ENCODE results near the gene SGTA.

Gene SGTA

DNA sequence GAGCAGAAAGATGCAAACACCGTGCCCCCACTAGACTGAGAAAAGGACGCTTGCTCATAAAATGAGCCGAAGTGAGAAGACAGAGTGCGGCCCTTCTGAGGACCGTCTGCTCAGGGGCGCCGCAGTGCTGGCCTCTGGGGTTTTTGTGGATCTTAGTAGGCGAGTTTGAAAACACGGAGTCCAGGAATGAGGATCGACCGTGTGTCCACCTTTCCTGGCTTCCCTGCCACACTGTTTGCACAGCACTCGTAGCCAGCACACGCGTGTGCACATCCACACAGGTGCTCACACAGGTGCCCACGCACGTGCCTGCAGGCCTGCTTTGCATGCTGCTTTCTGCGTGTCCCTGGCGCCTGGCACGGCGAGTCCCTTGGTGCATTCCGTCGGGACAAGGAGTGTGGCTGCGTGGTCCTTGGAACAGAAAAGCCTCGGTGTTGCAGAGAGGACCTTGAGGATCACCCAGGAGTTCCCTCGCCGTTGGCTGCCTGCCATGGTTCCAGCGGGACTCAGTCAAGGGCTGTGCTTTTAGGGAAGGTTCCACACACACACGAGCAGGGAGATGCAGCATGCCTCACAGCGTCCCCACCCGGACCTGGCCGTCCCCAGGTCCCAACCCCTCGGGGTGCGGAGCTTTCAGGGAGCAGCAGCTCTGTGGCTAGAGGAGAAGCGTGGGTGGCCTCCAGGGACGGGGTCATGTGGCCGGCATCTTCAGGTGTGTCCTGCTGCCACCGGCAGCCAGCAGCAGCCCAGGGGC lies 26.5 kb upstream of the SGTA start:
- no peak for DNase-seq

DNA sequence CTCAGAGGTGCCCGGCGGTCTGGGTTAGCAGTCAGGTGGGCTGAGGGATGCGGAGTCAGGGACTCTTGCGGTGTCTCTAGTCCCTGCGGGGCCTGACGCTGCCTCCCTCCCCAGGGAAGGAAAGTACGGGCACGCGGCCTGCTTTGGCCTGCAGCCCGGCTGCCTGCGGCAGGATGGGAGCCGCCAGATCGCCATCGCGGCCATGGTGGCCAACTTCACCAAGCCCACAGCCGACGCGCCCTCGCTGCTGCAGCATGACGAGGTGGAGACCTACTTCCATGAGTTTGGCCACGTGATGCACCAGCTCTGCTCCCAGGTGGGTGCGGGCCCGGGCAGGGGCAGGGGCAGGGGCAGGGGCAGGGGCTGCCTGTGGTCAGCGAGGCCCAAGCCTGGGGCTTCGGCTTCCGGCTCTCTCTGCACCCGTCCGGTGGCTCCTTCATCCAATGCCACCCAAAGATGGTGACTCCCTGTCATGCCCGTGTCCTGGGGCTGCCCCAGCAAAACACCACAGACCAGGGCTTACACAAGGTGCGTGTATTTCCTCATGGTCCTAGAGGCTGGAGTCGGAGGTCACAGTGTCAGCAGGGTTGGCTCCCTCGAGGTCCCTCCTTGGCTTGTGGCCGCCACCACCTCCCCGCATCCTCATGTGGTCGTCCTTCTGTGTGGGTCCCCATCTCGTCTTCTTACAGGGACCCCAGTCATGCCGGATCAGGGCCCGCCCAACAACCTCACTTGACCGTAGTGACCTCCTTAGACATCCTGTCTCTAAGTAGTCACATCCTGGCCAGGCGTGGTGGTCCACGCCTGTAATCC lies 25.3 kb upstream of the SGTA start:
- DNase-seq = no peak

DNA sequence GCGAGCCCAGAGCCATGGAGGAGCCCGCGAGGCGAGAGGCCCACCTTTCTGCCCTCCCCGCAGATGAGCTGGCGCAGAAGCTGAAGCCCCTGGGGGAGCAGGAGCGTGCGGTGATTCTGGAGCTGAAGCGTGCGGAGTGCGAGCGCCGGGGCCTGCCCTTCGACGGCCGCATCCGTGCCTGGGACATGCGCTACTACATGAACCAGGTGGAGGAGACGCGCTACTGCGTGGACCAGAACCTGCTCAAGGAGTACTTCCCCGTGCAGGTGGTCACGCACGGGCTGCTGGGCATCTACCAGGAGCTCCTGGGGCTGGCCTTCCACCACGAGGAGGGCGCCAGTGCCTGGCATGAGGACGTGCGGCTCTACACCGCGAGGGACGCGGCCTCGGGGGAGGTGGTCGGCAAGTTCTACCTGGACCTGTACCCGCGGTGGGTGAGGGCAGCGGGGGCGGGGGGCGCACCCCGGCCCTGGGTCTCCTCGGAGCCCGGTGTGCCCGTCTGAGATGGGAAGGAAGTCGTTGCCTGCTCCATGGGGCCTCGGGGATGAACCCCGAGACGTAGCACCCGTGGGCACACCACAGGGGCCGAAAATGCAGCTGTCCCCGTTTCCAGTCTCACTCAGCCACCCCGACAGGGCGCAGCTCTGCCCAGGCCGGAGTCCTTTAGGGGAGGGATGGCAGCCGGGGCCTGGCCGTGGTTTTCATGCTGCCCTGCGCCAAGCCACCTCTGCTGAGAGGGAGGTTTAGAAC lies 24.5 kb upstream of the SGTA start:
- no peak for DNase-seq

DNA sequence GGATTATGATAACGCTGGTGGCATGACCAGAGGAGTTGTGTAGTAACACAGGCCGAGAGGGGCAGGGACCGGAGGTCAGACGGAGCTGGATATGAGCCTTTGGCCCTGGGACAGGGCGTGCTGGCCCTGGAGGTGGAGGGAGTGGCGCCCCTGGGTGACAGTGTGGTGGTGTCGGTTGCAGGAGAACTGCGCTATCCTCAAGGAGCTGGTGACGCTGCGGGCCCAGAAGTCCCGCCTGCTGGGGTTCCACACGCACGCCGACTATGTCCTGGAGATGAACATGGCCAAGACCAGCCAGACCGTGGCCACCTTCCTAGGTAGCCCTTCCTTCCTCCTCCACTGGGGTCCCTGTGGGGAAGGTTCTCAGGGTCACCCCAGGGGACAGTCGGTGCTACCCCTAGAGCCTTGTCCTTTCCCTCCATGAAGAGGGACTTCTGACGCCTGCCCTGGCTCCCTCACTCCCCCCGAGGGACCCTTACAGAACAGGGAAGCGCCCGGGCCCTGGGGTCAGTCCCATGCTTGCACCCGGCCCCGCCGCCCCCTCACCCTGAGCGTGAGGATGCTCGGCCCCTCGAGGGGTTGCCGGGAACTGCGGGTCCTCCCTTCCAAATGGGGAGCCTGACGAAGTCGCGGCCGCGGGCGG lies 23.8 kb upstream of the SGTA start:
- no peak for DNase-seq

DNA sequence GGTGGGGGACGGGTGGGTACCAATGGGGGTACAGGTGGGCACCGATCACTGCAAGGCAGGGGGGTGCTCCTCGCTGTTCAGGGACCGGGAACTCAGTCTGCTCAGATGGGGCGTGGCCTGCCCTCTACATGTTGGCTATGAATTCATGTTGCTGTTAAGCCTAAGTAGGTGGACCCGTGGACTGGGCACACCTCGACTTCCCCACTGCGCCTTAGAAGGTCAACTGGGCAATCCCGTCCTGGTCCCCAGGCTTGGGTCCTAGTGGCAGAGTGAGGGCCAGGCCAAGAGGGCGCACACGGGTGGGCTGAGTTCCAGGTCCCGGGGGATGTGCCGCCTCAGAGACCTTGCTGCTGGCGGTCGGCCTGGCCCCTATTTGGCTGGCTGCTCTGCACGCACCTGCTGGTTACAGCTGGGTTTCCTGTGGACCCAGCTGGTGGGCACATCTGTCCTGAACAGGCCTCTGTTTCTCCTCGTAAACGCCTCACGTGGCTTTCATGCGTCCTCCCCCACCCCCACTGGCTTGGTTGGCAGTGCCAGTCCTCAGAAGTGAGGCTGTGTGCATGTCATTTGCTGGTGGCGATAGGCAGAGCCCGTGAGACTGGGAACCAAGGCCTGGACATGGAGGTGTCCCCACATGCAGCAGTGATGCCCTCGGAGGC lies 23.0 kb upstream of the SGTA start:
- DNase-seq = no peak

DNA sequence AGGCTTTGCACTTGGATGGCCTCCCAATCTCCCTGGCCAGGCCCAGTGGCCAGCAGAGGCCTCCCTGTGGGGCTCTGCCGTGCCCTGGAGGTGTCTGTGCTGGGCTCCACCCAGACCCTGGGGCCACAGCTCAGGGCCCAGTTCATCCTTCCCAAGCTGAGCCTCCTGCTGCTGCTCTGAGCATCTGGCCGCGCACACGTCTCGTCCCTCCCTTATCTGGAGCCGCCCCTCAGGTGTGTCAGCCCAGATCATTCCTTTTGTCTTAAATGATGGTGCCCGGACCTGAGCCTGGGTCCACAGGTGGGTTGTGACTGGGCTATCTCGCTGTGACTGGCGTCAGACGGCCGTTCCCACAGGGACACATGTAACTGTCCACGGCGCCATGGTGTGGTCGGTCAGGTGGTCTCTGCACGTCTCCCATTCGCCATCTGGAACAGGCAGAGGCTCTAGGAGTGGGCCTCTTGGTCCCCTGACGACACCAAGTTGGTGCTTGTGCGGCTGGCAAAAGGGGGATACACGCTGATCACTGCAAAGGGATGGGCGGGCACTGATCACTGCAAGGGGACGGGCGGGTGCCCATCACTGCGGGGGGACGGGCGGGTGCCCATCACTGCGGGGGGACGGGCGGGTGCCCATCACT lies 22.3 kb upstream of the SGTA start:
- no peak for DNase-seq

DNA sequence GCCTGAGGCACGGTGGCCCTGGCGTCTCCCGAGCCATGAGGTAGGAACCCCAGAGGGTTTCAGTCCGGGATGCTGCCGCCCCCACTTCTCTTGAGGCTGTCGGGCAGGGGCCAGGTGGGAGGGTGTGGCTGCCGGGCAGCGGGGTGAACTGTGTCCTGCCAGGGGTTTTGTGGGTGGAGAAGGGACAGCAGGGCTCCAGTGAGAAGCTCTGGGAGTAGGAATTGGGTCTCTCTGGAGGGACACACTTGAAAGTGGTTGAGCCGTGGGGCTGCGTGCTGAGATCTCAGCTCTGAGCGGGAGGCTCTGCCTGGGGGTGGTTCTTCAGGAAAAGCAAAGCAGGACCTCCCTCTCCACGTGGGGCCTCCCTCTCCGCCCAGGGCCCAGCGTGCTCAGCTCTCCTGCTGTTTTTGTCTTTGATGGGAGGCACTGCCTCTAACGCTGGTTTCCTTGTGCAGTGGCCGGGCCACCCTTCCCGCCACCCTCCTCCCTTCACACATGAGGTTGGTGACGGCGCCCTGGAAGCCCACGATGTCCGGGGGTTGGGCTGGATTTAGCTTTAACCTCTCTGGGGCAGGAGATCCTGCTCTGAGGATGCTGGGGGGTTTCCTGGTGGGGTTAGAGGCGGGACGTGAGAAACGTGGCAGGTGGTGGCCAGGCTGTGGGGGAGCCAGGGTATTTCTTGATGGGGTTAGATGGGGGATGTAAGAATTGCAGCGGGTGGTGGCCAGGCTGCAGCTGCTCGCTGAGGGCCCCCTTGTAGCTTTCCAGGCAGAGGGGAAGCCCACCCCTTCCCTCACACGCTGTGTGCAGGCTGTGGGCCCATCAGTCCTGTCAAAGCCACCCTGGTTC lies 21.3 kb upstream of the SGTA start:
- no peak for DNase-seq

DNA sequence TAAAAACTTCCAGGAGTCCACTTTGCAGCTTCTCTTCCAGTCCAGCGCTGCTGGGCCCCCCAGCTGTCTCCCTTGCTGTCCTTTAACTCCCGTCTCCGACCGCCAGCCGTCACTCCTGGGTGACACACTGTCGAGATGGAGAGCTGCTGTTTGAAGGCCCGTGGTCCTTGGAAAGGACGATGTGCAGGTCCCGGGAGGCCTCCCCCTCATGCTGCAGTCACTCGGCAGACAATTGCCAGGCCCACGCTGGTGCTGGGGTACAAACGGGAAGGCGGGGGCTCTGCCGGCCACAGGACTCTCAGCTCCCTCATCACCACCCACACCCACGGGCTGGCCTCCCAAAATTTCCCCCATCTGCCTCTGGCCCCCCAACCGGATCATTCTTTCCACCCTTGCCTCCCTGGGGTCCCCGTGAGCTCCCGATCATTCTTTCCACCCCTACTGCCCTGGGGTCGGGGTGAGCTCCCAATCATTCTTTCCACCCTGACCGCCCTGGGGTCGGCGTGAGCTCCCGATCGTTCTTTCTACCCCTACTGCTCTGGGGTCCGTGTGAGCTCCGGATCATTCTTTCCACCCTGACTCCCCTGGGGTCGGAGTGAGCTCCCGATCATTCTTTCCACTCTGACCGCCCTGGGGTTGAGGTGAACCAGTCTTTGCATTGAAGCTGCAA lies 20.5 kb upstream of the SGTA start:
- DNase-seq = no peak

DNA sequence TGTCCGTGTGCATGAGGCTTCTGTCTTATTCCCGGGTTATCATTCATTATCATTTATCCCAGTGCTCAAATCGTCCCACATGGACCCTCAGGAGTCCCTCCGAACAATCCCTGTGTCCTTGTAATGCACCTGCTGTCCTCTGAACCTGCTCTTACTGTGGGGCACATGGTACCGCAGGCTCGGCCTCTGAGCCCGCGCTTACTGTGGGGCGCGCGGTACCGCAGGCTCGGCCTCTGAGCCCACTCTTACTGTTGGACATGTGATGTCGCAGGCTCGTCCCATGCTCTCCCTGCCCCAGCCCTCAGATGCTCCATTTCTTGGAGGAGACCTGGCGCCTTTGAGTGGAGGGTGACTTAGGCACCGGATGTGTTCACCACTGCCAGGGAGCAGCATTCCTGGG lies 19.8 kb upstream of the SGTA start:
- no peak for DNase-seq

DNA sequence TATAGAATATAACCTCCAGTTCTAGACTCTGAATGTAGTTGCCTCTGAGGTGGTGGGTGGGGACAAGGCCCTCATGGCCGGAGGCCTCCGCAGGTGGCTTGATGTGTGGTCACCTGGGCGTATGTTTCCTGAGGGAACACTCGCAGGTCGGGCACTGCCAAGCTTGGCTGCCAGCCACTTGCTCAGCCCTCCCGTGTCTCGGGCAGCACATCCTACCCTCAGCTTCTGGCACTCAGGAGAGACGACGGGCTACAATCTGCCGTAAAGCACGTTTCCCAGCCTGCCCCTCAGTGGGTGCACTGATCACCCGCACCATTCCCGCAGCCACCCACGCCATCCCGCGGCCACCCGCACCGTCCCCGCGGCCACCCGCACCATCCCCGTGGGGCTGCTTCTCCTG lies 17.4 kb upstream of the SGTA start:
- DNase-seq = no peak

DNA sequence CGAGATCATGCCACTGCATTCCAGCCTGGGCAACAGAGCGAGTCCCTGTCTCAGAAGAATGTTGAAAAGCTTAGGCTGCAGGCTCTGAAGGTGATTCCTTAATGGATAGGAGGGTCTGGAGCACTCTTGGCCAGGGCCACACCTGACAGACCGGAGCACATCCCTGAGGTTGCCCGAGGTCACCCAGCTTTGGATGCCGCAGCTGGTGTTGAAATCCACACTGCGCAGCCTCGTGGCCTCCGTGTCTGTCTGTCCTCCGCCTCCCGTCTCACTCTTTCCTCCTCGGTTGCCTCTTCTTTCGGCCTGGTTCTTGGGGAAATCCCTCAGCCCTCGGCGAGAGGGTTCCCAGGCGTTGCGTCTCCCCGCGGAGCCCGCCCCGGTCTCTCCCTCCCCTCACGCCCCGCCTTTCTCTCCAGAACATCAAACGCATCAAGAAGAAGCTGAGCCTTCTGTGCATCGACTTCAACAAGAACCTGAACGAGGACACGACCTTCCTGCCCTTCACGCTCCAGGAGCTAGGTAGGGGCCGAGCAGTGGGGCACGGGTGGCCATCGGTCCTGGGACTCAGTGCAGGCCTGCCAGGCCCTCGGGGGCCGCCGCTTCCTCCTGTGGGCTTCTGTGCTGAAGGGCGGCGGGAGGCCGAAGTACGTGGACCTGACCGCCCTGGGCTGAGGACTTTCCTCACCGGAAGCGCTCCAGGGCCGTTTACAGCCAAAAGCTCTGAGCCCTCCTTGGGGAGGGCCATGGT lies 16.4 kb upstream of the SGTA start:
- DNase-seq = no peak

DNA sequence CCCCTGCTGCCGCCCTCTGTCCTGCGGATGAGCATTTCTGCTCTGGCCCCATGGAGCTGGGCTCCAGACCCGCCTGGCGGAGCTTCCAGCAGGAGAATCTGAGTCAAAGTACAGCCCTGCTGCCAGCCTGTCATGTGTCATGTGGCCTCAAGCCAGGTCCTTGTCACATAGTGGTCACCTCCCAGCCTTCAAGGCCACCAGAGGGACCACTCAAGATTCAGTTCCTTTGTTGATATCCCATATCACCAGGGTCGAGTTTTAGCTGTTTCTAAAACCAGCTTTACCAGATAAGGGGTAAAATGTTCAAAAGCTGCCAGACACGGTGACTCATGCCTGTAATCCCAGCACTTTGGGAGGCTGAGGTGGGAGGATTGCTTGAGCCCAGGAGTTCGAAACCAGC lies 15.7 kb upstream of the SGTA start:
- no peak for DNase-seq

DNA sequence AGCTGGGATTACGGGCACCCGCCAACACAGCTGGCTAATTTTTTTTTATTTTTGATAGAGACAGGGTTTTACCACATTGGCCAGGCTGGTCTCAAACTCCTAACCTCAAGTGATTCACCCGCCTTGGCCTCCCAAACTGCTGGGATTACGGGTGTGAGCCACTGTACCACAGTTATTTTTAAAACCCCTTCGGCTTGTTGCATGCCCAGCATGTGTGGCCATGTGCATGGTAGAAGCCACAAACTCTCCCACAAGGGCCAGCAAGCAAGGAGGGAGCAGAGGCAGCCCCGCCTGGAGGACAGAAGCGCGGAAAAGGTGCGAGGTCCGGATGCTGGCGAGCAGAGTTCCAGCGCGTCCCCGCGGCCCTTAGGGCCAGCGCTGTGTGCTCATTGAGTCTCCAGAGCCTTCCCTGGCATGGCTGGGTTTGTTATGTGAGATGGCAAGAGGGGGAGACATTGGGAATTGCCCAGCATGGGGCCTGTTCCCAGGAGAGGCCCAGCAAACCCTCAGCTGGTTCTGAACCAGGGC lies 15.1 kb upstream of the SGTA start:
- DNase-seq = no peak

DNA sequence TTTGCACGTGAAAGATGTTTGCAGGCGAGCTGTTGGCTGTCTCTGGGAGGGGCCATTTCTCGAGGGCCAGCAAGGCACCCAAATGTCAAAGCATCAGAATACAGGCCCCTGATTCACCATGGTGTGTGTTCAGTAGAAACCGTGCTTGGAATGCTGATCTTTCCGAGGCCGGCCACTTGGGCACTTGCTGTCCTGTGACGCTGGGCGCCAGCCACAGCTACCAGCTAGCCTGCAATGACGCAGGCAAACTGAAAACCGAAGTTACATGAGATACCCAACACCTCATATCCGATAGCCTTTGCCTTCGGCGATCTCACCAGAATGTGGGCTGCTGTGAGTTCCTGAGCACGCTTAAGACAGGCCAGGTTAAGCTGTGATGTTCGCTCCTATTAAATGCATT lies 14.2 kb upstream of the SGTA start:
- DNase-seq = no peak

DNA sequence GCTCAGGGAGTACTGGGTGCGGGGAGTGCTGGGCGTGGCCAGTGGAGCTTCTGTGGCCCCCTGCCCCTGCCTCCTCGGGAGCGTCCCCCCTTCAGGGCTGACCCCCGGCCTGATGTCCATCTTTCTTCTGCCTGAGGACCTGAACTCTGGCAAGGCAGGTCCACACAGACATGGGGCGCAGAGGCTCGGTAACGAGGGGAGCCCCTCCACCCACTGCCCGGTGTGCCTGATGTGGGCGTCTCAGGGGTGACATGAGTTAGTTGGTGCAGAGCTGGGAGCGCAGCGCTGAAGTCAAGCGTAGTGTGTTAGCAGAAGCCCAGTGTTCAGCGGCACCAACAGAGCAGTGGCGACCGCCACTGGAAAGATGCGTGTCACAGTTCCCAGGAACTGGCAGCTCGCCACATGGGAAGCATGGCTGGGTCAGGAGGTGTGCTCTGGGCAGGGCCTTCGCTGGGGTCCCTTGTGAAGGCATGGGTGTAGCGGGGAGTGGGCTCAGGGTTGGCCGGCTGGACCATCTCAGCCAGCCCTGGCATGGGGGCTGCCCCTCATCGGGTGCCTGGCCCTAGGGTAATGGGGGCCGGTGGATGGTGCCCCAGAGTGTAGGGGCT lies 13.7 kb upstream of the SGTA start:
- DNase-seq = no peak

DNA sequence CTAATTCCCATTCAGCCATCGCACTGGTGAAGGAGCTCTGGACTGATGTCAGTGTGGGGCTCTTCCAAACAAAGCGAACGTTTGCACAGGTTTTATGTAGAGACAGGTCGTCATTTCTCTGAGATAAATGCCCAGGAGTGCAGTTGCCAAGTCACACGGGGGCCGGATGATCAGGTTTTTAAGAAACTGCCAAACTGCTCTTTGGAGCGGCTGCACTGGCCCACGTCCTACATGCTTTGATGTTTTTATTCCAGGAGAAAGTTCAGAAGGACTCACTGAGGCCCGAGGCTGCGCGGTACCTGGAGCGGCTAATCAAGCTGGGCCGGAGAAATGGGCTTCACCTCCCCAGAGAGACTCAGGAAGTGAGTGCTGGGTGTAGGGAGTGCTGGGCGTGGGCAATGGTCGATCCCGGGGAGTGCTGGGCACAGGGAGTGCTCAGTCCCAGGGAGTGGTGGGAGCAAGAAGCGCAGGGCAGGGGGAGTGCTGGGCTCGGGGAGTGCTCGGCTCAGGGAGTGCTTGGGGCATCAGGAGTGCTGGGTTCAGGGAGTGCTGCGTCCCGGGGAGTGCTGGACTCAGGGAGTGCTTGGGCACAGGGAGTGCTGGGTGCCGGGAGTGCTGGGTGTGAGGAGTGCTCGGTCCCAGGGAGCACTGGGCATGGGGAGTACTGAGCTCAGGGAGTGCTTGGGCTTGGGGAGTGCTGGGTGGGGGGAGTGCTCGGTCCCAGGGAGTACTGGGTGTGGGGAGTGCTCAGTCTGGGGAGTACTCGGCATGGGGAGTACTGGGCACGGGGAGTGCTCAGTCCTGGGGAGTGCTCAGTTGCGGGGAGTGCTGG lies 13.0 kb upstream of the SGTA start:
- no peak for DNase-seq

DNA sequence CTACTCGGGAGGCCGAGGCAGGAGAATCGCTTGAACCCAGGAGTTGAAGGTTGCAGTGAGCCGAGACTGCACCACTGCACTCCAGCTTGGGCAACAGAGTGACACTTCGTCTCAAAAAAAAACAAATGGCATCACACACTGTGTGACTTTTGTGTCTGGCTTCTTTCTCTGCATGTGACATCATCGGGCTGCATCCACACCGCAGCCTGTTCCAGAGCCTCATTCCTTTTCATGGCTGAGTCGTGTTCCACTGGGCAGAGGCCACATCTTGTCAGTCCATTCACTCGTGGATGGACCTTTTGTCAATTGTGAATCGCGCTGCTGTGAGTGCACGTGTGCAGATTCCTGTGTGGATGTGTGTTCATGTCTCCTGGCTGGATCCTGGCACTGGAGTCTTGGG lies 10.5 kb upstream of the SGTA start:
- DNase-seq = no peak

DNA sequence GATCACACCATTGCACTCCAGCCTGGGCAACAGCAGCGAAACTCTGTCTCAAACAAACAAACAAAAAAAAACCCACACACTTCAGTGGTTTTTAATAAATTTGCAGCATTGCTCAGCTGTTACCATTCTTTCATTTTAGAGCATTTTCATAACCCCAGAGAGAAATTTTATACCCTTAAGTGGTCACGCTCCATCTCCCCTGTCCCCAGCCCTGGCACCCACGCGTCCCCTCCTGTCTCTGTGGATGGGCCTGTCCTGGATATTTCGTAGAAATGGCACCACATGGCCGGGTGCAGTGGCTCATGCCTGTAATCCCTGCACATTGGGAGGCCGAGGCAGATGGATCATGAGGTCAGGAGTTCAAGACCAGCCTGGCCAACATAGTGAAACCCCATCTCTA lies 10.1 kb upstream of the SGTA start:
- DNase-seq = no peak
